GM20000 (cell line): ENCODE measurements around the gene ANO10.

Experiments used
- DNase-seq: peaks from one replicate; pipeline ENCODE4 v3.0.0; 2012; ENCODE audit warnings: low spot score
- CTCF ChIP-seq: IDR thresholded peaks from 2 replicates; pipeline ENCODE4 v1.5.1; 2012; ENCODE audit warnings: mild to moderate bottlenecking, control low read depth; ENCODE audit errors: extremely low read depth, missing control alignments

The ANO10 gene

GRCh38 chr3:43371494-43371893, 250.3 kb downstream of the ANO10 start:
- no peak for TF ChIP-seq CTCF
- DNase-seq, result no peak

- no peak for TF ChIP-seq CTCF
- no peak for DNase-seq
These were observed 251.4 kb downstream of the ANO10 start for GRCh38 chr3:43370293-43370980.

- DNase-seq, result no peak
- TF ChIP-seq CTCF, result no peak
These were observed 252.2 kb downstream of the ANO10 start for GRCh38 chr3:43369404-43370292.

GRCh38 chr3:43366885-43367284, 254.9 kb downstream of the ANO10 start:
- TF ChIP-seq CTCF, result no peak
- DNase-seq, result no peak

- no peak for TF ChIP-seq CTCF
- no peak for DNase-seq
These were observed 255.3 kb downstream of the ANO10 start for GRCh38 chr3:43366481-43366880.

- TF ChIP-seq CTCF, result no peak
These were observed 256.1 kb downstream of the ANO10 start for GRCh38 chr3:43365601-43366305.

GRCh38 chr3:43364926-43365325, 256.9 kb downstream of the ANO10 start:
- no peak for DNase-seq
- no peak for TF ChIP-seq CTCF

More at GRCh38 chr3:43365601-43366305, 256.1 kb downstream of the ANO10 start:
- DNase-seq, result no peak
